Measurements from ENCODE around the gene DMBT1. TPM values are rescaled to one million over a fixed set of nuclear protein-coding genes. Genes with fewer than 3 reads are reported as not detected.

Gene DMBT1
- total RNA-seq: 0.15 TPM

- DNase-seq (ENCODE audit: low spot score): no peak
- ATAC-seq: no peak
Measured at GRCh38 chr10:122560279-122560804, at the start of gene DMBT1. Gene DMBT1 (plus strand): TSS chr10:122560754. CDS start chr10:122560771, 17 bp downstream.

- no peak for ATAC-seq
- DNase-seq (ENCODE audit: low spot score): no peak
Measured at GRCh38 chr10:122513053-122513452, 47.5 kb upstream of the DMBT1 start.

- no peak for DNase-seq (ENCODE audit: low spot score)
- ATAC-seq: no peak
Measured at GRCh38 chr10:122514045-122514840, 46.3 kb upstream of the DMBT1 start.

GRCh38 chr10:122515022-122515424, 45.5 kb upstream of the DMBT1 start:
- ATAC-seq (peak; percentile 24), DNase-seq (ENCODE audit: low spot score) (no peak)

- ATAC-seq: peak; percentile 35
Measured at GRCh38 chr10:122515588-122516231, 44.8 kb upstream of the DMBT1 start.

GRCh38 chr10:122516734-122517133, 43.8 kb upstream of the DMBT1 start:
- DNase-seq (ENCODE audit: low spot score) (no peak), ATAC-seq (no peak)

More at GRCh38 chr10:122515588-122516231, 44.8 kb upstream of the DMBT1 start:
- DNase-seq (ENCODE audit: low spot score): no peak

GRCh38 chr10:122519144-122519543, 41.4 kb upstream of the DMBT1 start:
- ATAC-seq (no peak), DNase-seq (ENCODE audit: low spot score) (no peak)

GRCh38 chr10:122519873-122520272, 40.7 kb upstream of the DMBT1 start:
- ATAC-seq (no peak), DNase-seq (ENCODE audit: low spot score) (no peak)

- ATAC-seq (no peak), DNase-seq (ENCODE audit: low spot score) (no peak)
Measured at GRCh38 chr10:122521011-122521410, 39.5 kb upstream of the DMBT1 start.

GRCh38 chr10:122524811-122525210, 35.7 kb upstream of the DMBT1 start:
- no peak for DNase-seq (ENCODE audit: low spot score)
- ATAC-seq: no peak

- peak; percentile 86 for ATAC-seq
- no peak for DNase-seq (ENCODE audit: low spot score)
Measured at GRCh38 chr10:122525788-122526187, 34.8 kb upstream of the DMBT1 start.

- ATAC-seq (peak; percentile 83), DNase-seq (ENCODE audit: low spot score) (no peak)
Measured at GRCh38 chr10:122526892-122527291, 33.7 kb upstream of the DMBT1 start.

- no peak for ATAC-seq
- DNase-seq (ENCODE audit: low spot score): no peak
Measured at GRCh38 chr10:122530177-122530576, 30.4 kb upstream of the DMBT1 start.

GRCh38 chr10:122531261-122531660, 29.3 kb upstream of the DMBT1 start:
- ATAC-seq (no peak), DNase-seq (ENCODE audit: low spot score) (no peak)

- DNase-seq (ENCODE audit: low spot score) (no peak), ATAC-seq (peak; percentile 74)
Measured at GRCh38 chr10:122531939-122532338, 28.6 kb upstream of the DMBT1 start.

GRCh38 chr10:122532601-122533296, 27.8 kb upstream of the DMBT1 start:
- no peak for ATAC-seq
- no peak for DNase-seq (ENCODE audit: low spot score)

- DNase-seq (ENCODE audit: low spot score): no peak
- no peak for ATAC-seq
Measured at GRCh38 chr10:122537545-122537944, 23.0 kb upstream of the DMBT1 start.

- peak; percentile 85 for ATAC-seq
- DNase-seq (ENCODE audit: low spot score): no peak
Measured at GRCh38 chr10:122541541-122542002, 19.0 kb upstream of the DMBT1 start.

- ATAC-seq (no peak), DNase-seq (ENCODE audit: low spot score) (no peak)
Measured at GRCh38 chr10:122543676-122544445, 16.7 kb upstream of the DMBT1 start.

- DNase-seq (ENCODE audit: low spot score) (no peak), ATAC-seq (no peak)
Measured at GRCh38 chr10:122544493-122544892, 16.1 kb upstream of the DMBT1 start.

- ATAC-seq: no peak
Measured at GRCh38 chr10:122546242-122546641, 14.3 kb upstream of the DMBT1 start.

More at GRCh38 chr10:122546242-122546641, 14.3 kb upstream of the DMBT1 start:
- no peak for DNase-seq (ENCODE audit: low spot score)
